ENCODE data around the gene TNFRSF11A.

The TNFRSF11A gene

DNA sequence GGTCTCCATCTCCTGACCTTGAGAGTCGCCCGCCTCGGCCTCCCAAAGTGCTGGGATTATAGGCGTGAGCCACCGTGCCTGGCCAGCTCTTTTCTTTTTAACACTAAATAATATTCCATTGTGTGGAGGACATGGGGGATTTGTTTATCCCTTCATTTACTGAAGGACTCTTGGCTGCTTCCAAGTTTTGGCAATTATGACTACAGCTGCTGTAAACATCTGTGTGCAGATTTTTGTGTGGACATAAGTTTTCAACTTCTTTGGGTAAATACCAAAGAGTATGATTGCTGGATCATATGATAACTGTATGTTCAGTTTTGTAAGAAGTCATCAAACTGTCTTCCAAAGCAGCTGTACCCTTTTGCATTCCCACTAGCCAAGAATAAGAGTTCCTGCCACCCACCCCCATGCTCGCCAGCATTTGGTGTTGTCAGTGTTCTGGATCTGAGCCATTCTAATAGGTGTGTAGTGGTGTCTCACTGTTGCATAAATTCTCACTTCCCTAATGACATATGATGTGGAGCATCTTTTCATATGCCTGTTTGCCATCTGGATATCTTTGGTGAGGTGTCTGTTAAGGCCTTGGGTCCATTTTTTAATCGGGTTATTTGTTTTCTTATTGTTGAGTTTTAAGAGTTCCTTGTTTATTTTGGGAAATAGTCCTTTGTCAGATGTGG lies 52.2 kb downstream of the TNFRSF11A start:
- Mint-ChIP-seq H3K4me3 (no peak overlapping the region), H3K27ac (no peak overlapping the region), H3K27me3 (no peaks in the 10 kb centered on the region), H3K9me3 (no peaks in the 10 kb centered on the region), H3K36me3 (no peaks in the 10 kb centered on the region), H3K4me1 (no peaks in the 10 kb centered on the region)

DNA sequence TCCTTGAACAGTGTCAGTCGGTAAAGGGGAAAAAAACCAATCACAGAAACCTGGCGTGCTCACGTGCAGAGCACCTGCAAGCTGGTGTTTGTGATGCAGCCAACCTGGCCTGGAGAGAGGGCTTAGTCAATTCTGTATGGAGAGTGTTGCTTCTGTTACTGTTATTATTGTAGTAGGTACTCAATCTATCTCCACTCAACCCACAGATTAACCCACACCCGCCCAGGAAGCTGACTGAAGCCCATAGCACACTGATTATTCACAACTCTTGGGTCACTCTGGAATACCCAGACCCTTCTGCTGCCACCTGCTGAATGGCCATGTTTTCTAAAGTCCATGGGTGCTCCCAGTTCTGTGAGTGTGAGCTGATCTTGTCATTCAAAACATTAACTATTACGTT lies 53.9 kb downstream of the TNFRSF11A start:
- Mint-ChIP-seq H3K4me3 (no peak overlapping the region), H3K36me3 (no peaks in the 10 kb centered on the region), H3K27ac (no peak overlapping the region), H3K9me3 (no peaks in the 10 kb centered on the region), H3K4me1 (no peaks in the 10 kb centered on the region), H3K27me3 (no peaks in the 10 kb centered on the region)

DNA sequence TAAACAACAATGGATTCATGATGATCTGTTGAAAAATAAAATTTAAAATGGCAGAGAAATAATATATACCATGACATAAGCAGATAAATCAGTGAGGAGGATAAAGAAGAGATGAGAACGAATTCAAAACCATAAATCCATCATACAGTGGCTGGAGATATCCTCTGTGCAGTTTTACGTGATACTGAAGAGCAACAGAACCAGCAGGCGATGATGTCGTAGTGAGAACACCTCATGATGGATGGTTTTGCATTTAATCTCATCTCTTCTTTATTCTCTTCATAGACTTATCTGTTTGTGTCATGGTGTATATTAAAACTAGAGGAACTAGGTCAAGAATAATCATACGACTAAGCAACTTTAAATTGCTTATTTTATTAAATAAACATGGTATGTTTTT lies 56.3 kb downstream of the TNFRSF11A start:
- Mint-ChIP-seq H3K27ac (no peak overlapping the region), H3K4me1 (no peaks in the 10 kb centered on the region), H3K4me3 (no peak overlapping the region), H3K9me3 (no peaks in the 10 kb centered on the region), H3K36me3 (no peaks in the 10 kb centered on the region), H3K27me3 (no peaks in the 10 kb centered on the region)

DNA sequence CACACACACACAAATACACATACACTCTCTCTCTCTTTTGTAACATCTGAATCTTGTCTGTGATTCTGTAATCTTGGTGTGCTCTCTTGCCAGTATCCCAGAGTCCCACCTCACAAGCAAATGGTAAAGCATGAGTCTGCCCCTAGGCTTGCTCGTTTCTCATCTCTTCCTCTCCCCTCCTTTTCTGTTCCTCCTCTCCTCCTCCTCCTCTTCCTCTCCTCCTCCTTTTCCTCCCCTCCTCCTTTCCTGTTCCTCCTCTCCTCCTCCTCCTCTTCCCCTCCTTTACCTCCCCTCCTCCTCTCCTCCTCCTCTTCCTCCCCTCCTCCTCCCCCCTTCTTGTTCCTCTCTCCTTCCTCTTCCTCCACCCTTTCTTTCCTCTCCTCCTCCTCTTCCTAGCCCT lies 59.0 kb downstream of the TNFRSF11A start:
- Mint-ChIP-seq H3K4me3 (no peak overlapping the region), H3K36me3 (no peaks in the 10 kb centered on the region), H3K27ac (no peak overlapping the region), H3K4me1 (no peaks in the 10 kb centered on the region), H3K27me3 (no peaks in the 10 kb centered on the region), H3K9me3 (no peaks in the 10 kb centered on the region)

DNA sequence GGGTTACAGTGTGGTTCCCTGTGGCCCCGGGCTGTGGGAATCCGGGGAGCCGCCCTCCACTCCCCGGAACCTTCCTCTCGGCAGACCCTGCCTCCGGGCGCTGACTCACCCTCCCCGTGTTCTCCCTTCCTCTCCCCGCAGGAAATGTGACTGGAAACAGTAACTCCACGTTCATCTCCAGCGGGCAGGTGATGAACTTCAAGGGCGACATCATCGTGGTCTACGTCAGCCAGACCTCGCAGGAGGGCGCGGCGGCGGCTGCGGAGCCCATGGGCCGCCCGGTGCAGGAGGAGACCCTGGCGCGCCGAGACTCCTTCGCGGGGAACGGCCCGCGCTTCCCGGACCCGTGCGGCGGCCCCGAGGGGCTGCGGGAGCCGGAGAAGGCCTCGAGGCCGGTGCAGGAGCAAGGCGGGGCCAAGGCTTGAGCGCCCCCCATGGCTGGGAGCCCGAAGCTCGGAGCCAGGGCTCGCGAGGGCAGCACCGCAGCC lies 59.5 kb downstream of the TNFRSF11A start:
- no peaks in the 10 kb centered on the region for H3K9me3 Mint-ChIP-seq
- H3K4me3 Mint-ChIP-seq: no peak overlapping the region
- no peak overlapping the region for H3K27ac Mint-ChIP-seq
- H3K27me3 Mint-ChIP-seq: no peaks in the 10 kb centered on the region
- H3K36me3 Mint-ChIP-seq: no peaks in the 10 kb centered on the region
- H3K4me1 Mint-ChIP-seq: no peaks in the 10 kb centered on the region

DNA sequence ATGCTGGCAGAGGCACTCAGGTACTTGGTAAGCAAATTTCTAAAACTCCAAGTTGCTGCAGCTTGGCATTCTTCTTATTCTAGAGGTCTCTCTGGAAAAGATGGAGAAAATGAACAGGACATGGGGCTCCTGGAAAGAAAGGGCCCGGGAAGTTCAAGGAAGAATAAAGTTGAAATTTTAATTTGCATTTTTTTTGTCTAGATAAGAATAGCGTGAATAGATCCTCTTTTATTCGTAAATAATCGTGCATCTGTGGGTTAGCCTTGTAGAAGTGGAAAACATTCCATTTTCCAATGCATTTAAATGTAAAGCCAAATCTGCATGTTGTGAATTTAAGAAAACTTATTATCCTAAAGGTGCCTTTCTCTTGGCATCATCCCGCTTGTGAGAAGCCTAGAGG lies 61.0 kb downstream of the TNFRSF11A start:
- H3K9me3 Mint-ChIP-seq: peaks cover 4% of the 10 kb centered on the region
- no peaks in the 10 kb centered on the region for H3K36me3 Mint-ChIP-seq
- no peaks in the 10 kb centered on the region for H3K27me3 Mint-ChIP-seq
- no peak overlapping the region for H3K27ac Mint-ChIP-seq
- no peaks in the 10 kb centered on the region for H3K4me1 Mint-ChIP-seq
- H3K4me3 Mint-ChIP-seq: no peak overlapping the region

DNA sequence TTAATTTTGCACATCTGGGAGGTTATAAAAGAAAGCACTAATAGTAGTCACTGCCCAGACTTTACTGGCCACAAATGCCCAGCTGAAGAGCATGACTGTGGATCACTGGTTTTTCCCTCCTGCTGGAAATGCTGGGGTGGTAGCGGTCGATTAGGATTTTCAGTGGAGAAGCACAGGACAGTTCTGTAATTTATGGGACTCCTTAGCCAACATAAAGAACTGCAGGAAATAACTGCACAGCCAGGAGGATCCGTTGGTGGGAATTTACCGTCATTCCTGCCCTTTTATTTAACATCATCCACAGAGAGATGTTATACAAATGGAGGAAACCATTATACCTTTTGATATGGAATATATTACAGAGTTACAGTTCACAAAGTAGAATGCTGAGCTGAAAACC lies 61.5 kb downstream of the TNFRSF11A start:
- Mint-ChIP-seq H3K36me3 (no peaks in the 10 kb centered on the region), H3K27ac (no peak overlapping the region), H3K27me3 (no peaks in the 10 kb centered on the region), H3K9me3 (peaks cover 5% of the 10 kb centered on the region), H3K4me3 (no peak overlapping the region), H3K4me1 (no peaks in the 10 kb centered on the region)

DNA sequence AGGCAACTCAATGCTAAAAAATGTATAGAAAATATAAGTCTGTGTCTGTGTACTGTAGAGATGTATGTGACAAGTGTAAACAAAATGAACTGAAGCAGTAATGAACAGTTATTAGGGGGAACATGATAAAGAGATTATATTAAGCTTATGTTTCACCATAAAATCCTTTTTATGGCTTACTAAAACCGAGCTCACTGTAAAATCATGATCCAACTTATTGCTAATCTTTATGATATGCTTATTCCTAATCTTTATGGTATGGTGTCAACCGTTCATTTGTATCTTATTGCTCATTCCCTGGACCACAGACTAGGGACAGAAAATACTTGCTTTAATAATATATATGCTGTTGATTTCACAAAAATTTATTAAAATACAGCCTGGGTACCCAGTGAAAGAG lies 62.1 kb downstream of the TNFRSF11A start:
- Mint-ChIP-seq H3K27me3 (no peaks in the 10 kb centered on the region), H3K4me3 (no peak overlapping the region), H3K9me3 (peaks cover 5% of the 10 kb centered on the region), H3K4me1 (no peaks in the 10 kb centered on the region), H3K27ac (no peak overlapping the region), H3K36me3 (no peaks in the 10 kb centered on the region)

DNA sequence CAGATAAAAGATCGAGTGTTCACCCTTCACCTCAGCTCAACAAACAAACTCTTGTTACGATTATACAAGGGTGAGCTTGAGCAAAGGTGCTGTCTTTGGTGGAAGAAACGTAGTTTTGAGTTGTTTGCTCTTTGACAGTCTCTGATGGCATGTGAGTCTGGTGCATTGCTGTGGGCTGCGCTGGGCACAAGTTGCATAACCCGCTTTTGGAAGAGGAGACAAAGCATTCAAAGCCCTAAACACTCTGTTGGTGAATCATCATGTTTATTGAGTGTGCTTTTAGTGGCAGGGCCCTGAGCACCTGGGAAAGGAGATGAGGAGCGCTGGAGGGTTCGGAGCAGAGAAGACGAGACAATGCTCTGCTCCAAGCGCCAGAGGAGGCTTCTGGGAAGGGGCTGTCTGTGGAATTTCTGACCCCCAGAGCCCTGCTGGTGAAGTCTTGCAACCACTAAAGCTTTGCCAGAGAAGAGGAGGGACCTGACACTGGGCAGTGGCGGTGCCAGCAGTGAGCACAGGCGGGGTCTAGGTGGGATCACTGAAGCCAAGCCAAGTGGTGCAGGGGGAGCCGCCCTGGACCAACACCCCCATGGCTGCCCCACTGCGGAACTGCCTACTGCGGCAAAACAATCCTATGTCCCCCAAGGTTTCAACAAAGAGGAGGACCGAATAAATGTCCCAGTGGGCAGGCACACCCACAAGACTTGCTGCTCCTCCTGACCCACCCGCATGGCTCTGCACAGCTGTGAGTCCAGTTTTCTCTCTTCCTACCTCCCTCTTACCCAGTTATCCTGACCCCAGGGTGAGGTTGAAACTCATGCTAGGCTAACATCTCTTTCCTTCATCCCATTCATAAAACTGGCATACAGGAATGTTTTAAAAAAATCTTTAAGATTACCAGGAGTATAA lies 64.0 kb downstream of the TNFRSF11A start:
- Mint-ChIP-seq H3K36me3 (no peaks in the 10 kb centered on the region), H3K27ac (no peak overlapping the region), H3K4me3 (no peak overlapping the region), H3K9me3 (peaks cover 5% of the 10 kb centered on the region), H3K4me1 (no peaks in the 10 kb centered on the region), H3K27me3 (no peaks in the 10 kb centered on the region)

DNA sequence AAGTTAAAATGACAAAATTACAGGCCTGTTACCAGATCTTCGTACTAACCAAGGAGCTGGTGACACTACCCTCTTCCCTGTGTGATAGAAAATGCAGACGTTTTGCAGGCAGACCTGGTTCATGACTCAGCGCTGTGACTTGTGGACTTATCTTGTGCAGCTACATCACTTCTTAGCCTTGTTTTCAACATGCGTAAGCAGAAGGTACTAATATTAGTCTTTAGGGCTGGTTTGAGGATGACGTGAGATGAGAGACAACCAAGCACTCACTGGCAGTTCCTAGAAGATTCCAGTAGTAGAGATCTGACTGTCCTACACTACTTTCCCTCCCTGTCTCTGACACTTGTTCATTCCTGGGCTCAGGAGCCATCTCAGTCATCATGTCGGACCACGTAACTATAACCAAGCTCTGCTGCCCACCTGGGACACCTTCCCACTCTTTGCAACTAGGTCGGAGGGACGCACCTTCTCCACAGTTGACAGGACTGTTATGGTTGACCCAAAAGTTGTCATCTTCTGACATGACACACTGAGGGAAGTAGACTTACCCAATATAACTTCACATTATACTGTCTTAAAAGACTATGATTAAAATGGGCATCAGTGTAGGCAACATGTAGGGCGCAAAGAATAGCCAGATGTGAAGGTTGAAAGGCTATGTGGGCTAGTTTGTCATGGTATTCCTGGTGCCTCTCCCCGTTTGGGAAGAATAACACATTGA lies 64.8 kb downstream of the TNFRSF11A start:
- Mint-ChIP-seq H3K27me3 (no peaks in the 10 kb centered on the region), H3K4me1 (no peaks in the 10 kb centered on the region), H3K9me3 (peaks cover 5% of the 10 kb centered on the region), H3K4me3 (no peak overlapping the region), H3K27ac (no peak overlapping the region), H3K36me3 (no peaks in the 10 kb centered on the region)

DNA sequence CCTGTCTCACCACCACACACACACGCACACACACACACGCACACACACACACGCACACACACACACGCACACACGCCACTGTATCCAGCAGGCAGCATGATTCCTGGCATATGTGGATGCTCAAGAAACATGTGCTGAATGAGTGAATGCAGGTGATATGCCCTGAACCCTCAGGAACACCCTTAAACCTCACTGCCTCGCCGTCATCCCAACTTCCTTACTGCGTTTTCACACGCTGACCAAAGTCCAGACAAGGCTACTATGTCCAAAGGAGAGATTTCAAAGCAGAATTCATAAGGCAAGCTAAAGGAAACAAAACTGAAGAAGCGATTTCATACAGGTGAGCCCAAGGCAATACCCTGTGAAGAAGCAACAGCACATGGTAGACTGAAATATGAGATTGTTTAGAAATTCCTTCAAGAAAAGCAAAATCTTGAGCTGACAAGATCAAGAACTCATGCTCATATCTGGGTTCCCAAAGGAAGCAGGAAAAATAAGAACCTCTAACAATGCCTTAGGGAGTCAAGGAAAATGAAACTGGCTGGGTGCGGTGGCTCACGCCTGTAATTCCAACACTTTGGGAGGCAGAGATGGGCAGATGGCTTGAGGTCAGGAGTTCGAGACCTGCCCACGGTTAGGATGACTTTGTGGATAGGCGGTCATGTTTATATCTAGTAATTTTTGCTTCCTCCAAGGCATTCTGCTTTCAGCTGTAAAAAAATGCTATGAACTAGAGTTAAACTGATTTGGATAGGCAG lies 69.1 kb downstream of the TNFRSF11A start:
- H3K36me3 Mint-ChIP-seq: no peaks in the 10 kb centered on the region
- no peak overlapping the region for H3K4me3 Mint-ChIP-seq
- no peak overlapping the region for H3K27ac Mint-ChIP-seq
- H3K9me3 Mint-ChIP-seq: peaks cover 5% of the 10 kb centered on the region
- H3K4me1 Mint-ChIP-seq: no peaks in the 10 kb centered on the region
- H3K27me3 Mint-ChIP-seq: no peaks in the 10 kb centered on the region

DNA sequence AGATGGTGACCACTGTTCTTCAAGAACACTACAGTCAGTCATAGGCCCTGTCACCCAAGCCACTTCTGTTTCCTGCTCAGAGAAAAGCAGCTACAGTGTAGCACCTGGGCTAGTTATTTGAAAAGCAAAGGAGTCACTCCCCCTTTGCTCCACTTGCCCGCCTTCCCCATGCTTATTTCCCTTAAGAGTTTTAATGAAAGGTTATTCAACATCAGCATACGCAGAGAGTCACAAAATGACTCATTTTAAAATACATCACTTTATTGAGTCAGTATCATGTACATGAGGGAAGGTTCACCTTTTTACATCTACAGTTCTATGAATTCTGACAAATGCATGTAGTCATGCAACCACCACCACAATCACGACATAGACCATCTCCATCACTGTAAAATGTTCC lies 71.3 kb downstream of the TNFRSF11A start:
- Mint-ChIP-seq H3K4me3 (no peak overlapping the region), H3K36me3 (no peaks in the 10 kb centered on the region), H3K9me3 (no peaks in the 10 kb centered on the region), H3K4me1 (no peaks in the 10 kb centered on the region), H3K27me3 (no peaks in the 10 kb centered on the region), H3K27ac (no peak overlapping the region)

DNA sequence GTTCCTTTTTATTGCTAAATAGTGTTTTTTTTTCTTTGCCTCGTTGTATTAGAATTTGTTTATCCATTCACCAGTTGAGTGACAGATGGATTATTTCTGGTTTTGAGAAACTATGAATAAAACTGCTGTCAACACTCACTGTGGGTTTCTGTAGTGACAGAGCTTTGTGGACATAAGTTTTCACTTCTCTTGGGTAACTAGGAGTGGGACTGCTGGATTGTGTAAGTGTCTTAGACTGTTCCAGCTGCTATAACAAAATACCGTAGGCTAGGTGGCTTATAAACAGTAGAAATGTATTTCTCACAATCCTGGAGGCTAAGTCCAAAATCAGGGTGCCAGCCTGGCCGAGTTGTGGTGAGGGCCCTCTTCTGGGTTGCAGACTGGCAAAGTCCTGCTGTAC lies 71.9 kb downstream of the TNFRSF11A start:
- Mint-ChIP-seq H3K27me3 (no peaks in the 10 kb centered on the region), H3K36me3 (no peaks in the 10 kb centered on the region)

DNA sequence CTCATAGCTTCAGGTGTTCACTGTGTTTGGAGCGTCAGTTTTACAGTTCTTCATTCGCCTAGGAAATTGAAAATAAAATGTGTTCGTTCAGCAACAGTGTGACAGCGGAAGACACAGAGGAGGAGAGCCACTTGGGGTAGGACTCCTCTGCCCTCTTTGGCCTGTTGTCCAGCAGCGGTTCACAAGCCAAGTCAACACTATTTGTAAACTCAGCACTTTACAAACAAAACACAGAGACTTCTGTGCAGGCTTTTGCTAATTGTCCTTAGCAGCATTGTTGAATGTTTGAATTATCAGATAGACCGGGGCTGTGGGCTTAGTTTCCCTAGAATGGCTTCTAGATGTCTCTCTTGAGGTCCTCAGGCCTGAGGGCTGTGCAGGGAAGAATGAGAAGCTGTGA lies 73.2 kb downstream of the TNFRSF11A start:
- no peaks in the 10 kb centered on the region for H3K36me3 Mint-ChIP-seq
- no peaks in the 10 kb centered on the region for H3K27me3 Mint-ChIP-seq
- no peak overlapping the region for H3K27ac Mint-ChIP-seq
- H3K9me3 Mint-ChIP-seq: no peaks in the 10 kb centered on the region
- H3K4me3 Mint-ChIP-seq: no peak overlapping the region
- no peaks in the 10 kb centered on the region for H3K4me1 Mint-ChIP-seq

More for the DNA sequence above, 71.9 kb downstream of the TNFRSF11A start:
- Mint-ChIP-seq H3K27ac (no peak overlapping the region), H3K4me3 (no peak overlapping the region), H3K9me3 (no peaks in the 10 kb centered on the region), H3K4me1 (no peaks in the 10 kb centered on the region)

DNA sequence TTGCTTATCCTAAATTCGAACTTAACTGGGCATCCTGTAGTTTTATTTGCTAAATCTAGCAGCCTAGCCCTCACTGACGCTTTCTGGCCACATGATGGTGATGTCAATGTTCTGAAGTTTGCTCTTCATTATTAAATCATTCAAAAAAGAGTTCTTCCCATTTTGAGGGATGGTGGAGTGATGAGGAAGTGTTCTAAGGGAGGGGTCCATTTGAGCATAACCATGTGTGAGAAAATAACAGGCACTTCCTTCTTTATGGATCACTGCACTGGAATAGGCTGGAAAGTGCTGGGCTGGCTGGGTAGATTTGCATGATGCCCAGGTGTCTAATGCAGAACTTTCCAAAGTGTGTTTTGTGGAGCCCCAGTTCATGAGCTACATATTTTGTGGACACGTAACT lies 74.2 kb downstream of the TNFRSF11A start:
- H3K4me3 Mint-ChIP-seq: no peak overlapping the region
- H3K27ac Mint-ChIP-seq: no peak overlapping the region
- H3K4me1 Mint-ChIP-seq: no peaks in the 10 kb centered on the region
- no peaks in the 10 kb centered on the region for H3K36me3 Mint-ChIP-seq
- no peaks in the 10 kb centered on the region for H3K27me3 Mint-ChIP-seq
- no peaks in the 10 kb centered on the region for H3K9me3 Mint-ChIP-seq

Data from activated naive CD4-positive, alpha-beta T cell treated with anti-CD3 and anti-CD28 coated beads, Interleukin-2, amount 50 U/mL, for 24 hours (primary cell).